NB4 (cell line): ENCODE results near the gene GPR132.

Experiments
- DNase-seq: peaks from one replicate; pipeline ENCODE4 v3.0.0; 2010; ENCODE audit warnings: low read depth
- H3K4me3 ChIP-seq: one replicate; pipeline ENCODE4 v1.5.1; 2011; ENCODE audit warnings: mild to moderate bottlenecking, low read depth, low read length, moderate library complexity
- CTCF ChIP-seq: IDR thresholded peaks from one replicate; pipeline ENCODE4 v1.5.1; 2012; ENCODE audit warnings: low read depth, low read length
- MYC ChIP-seq: IDR thresholded peaks from 2 replicates; pipeline ENCODE4 v1.6.1; 2011; ENCODE audit warnings: low read depth, low read length
- POLR2A ChIP-seq: IDR thresholded peaks from 2 replicates; pipeline ENCODE4 v1.6.1; 2011; ENCODE audit warnings: mild to moderate bottlenecking; ENCODE audit not compliant: insufficient read length; ENCODE audit errors: extremely low read depth
- TF ChIP-seq, protein P1 (sequence below): IDR thresholded peaks from 2 replicates; pipeline ENCODE4 v1.6.1; 2011; ENCODE audit warnings: low read depth, low read length

The GPR132 gene

GRCh38 chr14:105055736-105056302 lies 9.4 kb downstream of the GPR132 start:
- TF ChIP-seq CTCF (no peak), POLR2A (no peak), MYC (no peak)
- TF ChIP-seq, protein P1, sequence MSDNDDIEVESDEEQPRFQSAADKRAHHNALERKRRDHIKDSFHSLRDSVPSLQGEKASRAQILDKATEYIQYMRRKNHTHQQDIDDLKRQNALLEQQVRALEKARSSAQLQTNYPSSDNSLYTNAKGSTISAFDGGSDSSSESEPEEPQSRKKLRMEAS, result no peak
- DNase-seq, result no peak
- H3K4me3 ChIP-seq, result no peak overlapping the region

DNA sequence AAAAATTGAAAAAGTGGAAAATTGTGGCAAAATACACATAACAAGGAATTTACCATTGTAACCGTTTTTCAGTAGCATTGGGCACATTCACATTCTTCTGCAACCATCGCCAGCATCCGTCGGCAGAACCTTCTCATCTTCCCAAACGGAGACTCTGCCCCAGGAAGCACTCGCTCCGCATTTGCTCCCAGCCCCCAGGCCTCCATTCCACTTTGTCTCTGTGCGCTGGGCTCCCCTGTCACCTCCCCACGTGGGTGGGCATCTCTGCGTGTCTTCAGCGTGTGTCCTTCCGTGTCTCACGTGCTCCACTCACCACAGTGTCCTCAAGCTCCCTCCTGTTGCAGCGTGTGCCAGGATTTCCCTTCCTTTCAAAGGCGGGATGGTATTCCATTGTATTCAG lies 9.9 kb downstream of the GPR132 start:
- TF ChIP-seq, protein P1, result no peak
- TF ChIP-seq MYC (no peak), CTCF (no peak), POLR2A (no peak)
- DNase-seq, result no peak
- no peak overlapping the region for H3K4me3 ChIP-seq

DNA sequence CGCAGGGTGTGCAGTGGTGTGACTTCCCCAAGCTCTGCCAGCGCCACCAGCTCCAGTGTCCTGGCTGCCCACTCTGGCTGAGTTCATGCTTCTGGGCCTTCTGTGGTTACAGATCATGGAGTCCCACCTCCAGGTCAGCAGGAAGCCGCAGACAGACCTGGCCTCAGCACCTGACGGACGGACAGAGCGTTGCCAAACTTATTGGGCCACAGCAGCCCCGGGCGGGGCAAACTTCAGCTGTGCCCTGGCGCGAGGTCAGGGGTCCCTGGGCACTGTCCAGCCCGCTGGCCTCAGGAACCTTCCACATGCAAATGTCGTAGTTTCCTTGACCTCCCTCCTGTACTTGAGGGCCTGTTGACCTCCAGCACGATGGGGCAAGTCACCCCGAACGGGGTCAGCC lies 11.2 kb downstream of the GPR132 start:
- no peak for DNase-seq
- TF ChIP-seq, protein P1, result no peak
- TF ChIP-seq POLR2A (no peak), CTCF (no peak), MYC (no peak)

DNA sequence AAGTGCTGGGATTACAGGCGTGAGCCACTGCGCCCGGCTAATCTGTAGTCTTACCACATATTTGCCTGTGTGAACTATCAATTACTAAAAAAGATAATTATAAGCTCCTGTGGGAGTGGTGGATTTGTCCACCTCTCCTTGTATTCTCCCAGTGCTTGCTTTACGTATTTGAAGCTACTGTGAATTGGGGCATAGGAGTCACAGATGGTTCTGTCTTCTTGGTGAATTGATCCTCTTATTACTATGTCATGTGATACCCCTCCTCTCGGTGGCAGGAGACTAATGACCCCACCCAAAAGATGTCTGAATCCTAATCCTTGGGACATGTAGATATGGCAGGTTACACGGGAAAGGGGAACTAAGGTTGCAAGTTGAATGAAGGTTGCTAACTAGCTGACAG lies 11.8 kb downstream of the GPR132 start:
- TF ChIP-seq MYC (no peak), CTCF (no peak), POLR2A (no peak)
- TF ChIP-seq, protein P1, result no peak
- no peak for DNase-seq
- no peak overlapping the region for H3K4me3 ChIP-seq

More for the DNA sequence above, 11.2 kb downstream of the GPR132 start:
- no peak overlapping the region for H3K4me3 ChIP-seq

GRCh38 chr14:105052110-105052458 lies 13.1 kb downstream of the GPR132 start:
- DNase-seq, result no peak
- no peak overlapping the region for H3K4me3 ChIP-seq
- TF ChIP-seq CTCF (no peak), MYC (no peak)

GRCh38 chr14:105051182-105052109 lies 13.8 kb downstream of the GPR132 start:
- DNase-seq, result no peak
- no peak overlapping the region for H3K4me3 ChIP-seq
- TF ChIP-seq POLR2A (no peak), CTCF (no peak), MYC (no peak)
- TF ChIP-seq, protein P1, result no peak
